ENCODE measurements around the gene TMEM140. TPM values are rescaled to one million over a fixed set of nuclear protein-coding genes. Genes with fewer than 3 reads are reported as not detected.
A peak's percentile ranks its signal among the peaks of the same experiment; 100 is the strongest.
"Not testable (repeated sequence)": the region's sequence is repeated elsewhere in the genome, so short reads cannot be mapped to it uniquely, and the experiment has no call there.

TMEM140 gene
- total and polyA plus RNA-seq, 4 donors: 16.1 to 35.2 (median 18.6) TPM

DNA sequence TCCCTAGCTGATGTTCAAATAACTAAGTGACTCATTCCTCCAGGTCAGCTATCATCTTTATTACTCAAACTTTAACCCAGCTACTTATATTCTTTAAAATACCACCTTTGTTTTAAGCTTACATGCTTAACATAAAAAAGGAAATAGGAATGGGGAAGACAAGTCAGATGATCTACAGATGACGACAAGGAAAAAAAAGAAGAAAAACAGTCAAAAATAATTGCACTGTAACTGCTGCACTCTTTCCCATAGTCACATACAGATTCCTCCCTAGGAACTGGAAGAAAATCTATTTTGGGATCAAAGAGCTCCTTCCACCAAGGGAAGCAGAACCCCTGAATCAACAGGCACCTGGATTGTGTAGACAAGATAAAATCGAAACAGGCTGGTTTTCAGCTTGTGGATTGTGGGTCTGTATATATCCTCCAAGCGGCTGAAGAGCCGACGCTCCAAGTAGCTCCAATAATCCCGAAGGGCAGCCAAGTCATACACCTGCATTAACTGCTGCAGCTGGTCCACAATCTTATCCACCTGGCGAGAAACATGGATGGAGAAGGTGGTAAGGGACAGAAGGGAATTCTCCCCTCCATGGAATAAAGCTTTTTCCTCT is 61.5 kb downstream of the TMEM140 start:
- DNase-seq (no peak), ATAC-seq (ENCODE audit: insufficient read depth, low FRiP score) (no peak)
- no peaks in the 10 kb centered on the region for H3K27me3 ChIP-seq (ENCODE audit: control insufficient read depth in 3 of 3, insufficient read depth in 3 of 3, low read length in 2 of 3)
- peaks cover 0 to 40% (median 32%) of the 10 kb centered on the region in 5 donors for H3K4me1 ChIP-seq (ENCODE audit: control insufficient read depth in 5 of 5, insufficient read depth in 5 of 5, low read length in 5 of 5)
- H3K9me3 ChIP-seq (ENCODE audit: control insufficient read depth in 4 of 4, insufficient read depth in 3 of 4, low read length in 3 of 4): no peaks in the 10 kb centered on the region
- TF ChIP-seq, protein P1, sequence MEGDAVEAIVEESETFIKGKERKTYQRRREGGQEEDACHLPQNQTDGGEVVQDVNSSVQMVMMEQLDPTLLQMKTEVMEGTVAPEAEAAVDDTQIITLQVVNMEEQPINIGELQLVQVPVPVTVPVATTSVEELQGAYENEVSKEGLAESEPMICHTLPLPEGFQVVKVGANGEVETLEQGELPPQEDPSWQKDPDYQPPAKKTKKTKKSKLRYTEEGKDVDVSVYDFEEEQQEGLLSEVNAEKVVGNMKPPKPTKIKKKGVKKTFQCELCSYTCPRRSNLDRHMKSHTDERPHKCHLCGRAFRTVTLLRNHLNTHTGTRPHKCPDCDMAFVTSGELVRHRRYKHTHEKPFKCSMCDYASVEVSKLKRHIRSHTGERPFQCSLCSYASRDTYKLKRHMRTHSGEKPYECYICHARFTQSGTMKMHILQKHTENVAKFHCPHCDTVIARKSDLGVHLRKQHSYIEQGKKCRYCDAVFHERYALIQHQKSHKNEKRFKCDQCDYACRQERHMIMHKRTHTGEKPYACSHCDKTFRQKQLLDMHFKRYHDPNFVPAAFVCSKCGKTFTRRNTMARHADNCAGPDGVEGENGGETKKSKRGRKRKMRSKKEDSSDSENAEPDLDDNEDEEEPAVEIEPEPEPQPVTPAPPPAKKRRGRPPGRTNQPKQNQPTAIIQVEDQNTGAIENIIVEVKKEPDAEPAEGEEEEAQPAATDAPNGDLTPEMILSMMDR (IDR thresholded peaks at IDR 0.05; ENCODE audit: control extremely low read depth, extremely low read depth): no peak
- peak overlapping the region in 1 of 2 donors; percentile 15 for H3K9ac ChIP-seq (ENCODE audit: insufficient read depth in 1 of 2, low read length in 2 of 2)
- peak overlapping the region in 1 of 2 donors; percentile 5 for H3K27ac ChIP-seq (ENCODE audit: low read depth in 1 of 2, low read length in 1 of 2)
- 77 to 81% methylated on average over 7 of the region's 7 CpGs for WGBS, 2 donors
- H3K36me3 ChIP-seq (ENCODE audit: control insufficient read depth in 4 of 4, insufficient read depth in 4 of 4, low read length in 4 of 4): peaks cover 2 to 17% (median 8%) of the 10 kb centered on the region in 4 donors
- no peak overlapping the region for H3K4me3 ChIP-seq

DNA sequence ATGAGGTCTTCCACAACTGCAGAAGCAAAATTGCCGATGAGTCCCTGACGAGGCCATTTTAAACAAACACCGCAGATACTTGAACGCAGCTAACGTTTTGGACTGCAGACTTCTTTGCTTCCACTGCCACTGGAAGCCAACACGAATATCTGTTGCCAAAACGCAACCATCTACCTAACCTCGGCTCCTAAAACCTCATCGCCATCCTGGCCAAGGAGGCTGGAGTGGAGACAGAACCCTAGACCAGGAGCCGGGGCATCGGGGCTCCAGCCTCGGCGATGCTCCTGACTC is 63.0 kb downstream of the TMEM140 start:
- peak in 2 of 3 donors; percentile 58 to 76 for DNase-seq

DNA sequence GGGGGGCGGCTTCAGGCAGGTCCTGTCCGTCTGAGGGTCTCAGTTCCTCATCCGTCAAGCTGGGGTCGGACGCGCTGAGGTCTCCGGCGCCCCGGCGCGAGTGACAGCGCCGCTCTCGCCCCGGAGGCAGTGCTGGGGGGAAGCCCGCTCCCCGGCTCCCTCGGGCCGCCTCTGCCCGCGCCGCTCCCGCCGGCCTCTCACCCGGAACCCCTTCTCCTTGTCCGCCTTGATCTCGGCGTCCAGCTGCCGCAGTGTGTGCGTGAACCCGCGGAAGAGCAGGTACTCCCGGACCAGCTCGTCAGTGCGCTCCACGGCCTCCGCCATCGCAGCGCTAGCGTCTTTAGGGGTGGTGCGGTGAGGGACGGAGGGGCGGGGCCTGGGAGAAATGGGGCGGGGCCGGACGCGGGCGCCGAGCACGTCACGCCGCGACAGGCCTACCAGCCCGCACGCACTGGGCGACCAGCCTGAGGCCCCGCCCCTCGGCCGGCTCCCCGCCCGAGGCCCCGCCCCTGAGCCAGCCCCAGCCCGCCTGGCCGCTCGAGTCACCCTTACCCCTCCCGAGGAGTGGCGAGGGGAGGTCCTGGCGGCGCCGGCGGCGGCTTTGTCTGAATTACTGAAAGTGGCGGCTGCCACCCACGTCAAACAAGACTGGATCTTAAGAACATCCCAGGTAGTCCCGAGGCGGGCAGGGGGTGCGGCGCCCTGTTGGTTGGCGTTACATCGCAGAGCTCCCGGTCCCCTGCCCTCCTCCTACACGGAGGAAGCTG is 63.5 kb downstream of the TMEM140 start, which contains the start of gene WDR91:
WDR91 (minus strand) TSS at position 348 of the 767 bp plus-strand sequence; CDS start at position 324, 24 bp downstream.
- WGBS, 2 donors: 0 to 1% methylated on average over 59 to 82 of the region's 82 CpGs
- Histone ChIP-seq H3K27ac (ENCODE audit: low read depth in 1 of 2, low read length in 1 of 2) (peak within 1 kb of the TSS; percentile 68 to 100), H3K36me3 (ENCODE audit: control insufficient read depth in 4 of 4, insufficient read depth in 4 of 4, low read length in 4 of 4) (peaks cover 0 to 13% (median 5%) of the 10 kb centered on the region in 4 donors), H3K9me3 (ENCODE audit: control insufficient read depth in 4 of 4, insufficient read depth in 3 of 4, low read length in 3 of 4) (no peaks in the 10 kb centered on the region), H3K4me3 (peak within 1 kb of the TSS; percentile 89), H3K27me3 (ENCODE audit: control insufficient read depth in 3 of 3, insufficient read depth in 3 of 3, low read length in 2 of 3) (no peaks in the 10 kb centered on the region), H3K4me1 (ENCODE audit: control insufficient read depth in 5 of 5, insufficient read depth in 5 of 5, low read length in 5 of 5) (peaks cover 0 to 31% (median 17%) of the 10 kb centered on the region in 5 donors), H3K9ac (ENCODE audit: insufficient read depth in 1 of 2, low read length in 2 of 2) (peak within 1 kb of the TSS; percentile 96 to 97)
- TF ChIP-seq, protein P1 (IDR thresholded peaks at IDR 0.05; ENCODE audit: control extremely low read depth, extremely low read depth): no peak
- ATAC-seq (ENCODE audit: insufficient read depth, low FRiP score) (peak; percentile 99), DNase-seq (peak; percentile 95 to 98 (median 97))

More for the DNA sequence above, 63.0 kb downstream of the TMEM140 start:
- 0 to 1% methylated on average over 13 of the region's 13 CpGs for WGBS, 2 donors
- peak overlapping the region; percentile 89 for H3K4me3 ChIP-seq
- TF ChIP-seq, protein P1 (IDR thresholded peaks at IDR 0.05; ENCODE audit: control extremely low read depth, extremely low read depth): no peak
- H3K27me3 ChIP-seq (ENCODE audit: control insufficient read depth in 3 of 3, insufficient read depth in 3 of 3, low read length in 2 of 3): no peaks in the 10 kb centered on the region
- H3K27ac ChIP-seq (ENCODE audit: low read depth in 1 of 2, low read length in 1 of 2): peak overlapping the region; percentile 68 to 100
- ATAC-seq (ENCODE audit: insufficient read depth, low FRiP score): no peak
- peaks cover 0 to 13% (median 5%) of the 10 kb centered on the region in 4 donors for H3K36me3 ChIP-seq (ENCODE audit: control insufficient read depth in 4 of 4, insufficient read depth in 4 of 4, low read length in 4 of 4)
- H3K9ac ChIP-seq (ENCODE audit: insufficient read depth in 1 of 2, low read length in 2 of 2): peak overlapping the region; percentile 96 to 97
- peaks cover 0 to 31% (median 22%) of the 10 kb centered on the region in 5 donors for H3K4me1 ChIP-seq (ENCODE audit: control insufficient read depth in 5 of 5, insufficient read depth in 5 of 5, low read length in 5 of 5)
- no peaks in the 10 kb centered on the region for H3K9me3 ChIP-seq (ENCODE audit: control insufficient read depth in 4 of 4, insufficient read depth in 3 of 4, low read length in 3 of 4)

DNA sequence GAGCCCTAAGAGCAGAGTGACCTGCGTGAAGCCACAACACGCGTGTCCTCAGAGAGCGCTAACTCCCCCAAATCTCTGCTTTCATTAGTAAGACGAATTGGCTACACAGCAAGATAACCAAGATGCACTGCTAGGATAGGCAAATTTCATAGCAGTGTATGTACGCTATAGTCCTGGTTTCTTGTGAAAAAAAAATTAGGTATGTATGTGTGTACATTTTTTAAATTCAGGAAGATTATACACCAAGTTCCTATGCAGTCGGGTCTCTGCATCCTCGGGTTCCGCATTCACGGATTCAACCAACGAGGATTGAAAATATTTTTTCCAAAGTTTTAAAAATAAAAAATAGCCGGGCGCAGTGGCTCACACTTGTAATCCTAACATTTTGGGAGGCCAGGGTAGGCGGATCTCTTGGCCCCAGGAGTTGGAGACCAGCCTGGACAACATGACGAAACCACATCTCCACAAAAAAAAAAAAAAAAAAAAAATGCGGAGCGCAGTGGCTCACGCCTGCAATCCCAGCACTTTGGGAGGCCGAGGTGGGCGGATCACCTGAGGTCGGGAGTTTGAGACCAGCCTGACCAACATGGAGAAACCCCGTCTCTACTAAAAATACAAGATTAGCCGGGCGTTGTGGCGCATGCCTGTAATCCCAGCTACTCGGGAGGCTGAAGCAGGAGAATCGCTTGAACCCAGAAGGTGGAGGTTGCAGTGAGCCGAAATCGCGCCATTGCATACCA is 64.2 kb downstream of the TMEM140 start:
- Histone ChIP-seq H3K4me3 (peak overlapping the region; percentile 54), H3K36me3 (ENCODE audit: control insufficient read depth in 4 of 4, insufficient read depth in 4 of 4, low read length in 4 of 4) (peaks cover 0 to 13% (median 4%) of the 10 kb centered on the region in 4 donors), H3K27ac (ENCODE audit: low read depth in 1 of 2, low read length in 1 of 2) (peak overlapping the region; percentile 65 to 88), H3K9ac (ENCODE audit: insufficient read depth in 1 of 2, low read length in 2 of 2) (peak overlapping the region; percentile 57 to 82), H3K4me1 (ENCODE audit: control insufficient read depth in 5 of 5, insufficient read depth in 5 of 5, low read length in 5 of 5) (peaks cover 0 to 30% (median 16%) of the 10 kb centered on the region in 5 donors)
- not testable (repeated sequence) for ATAC-seq (ENCODE audit: insufficient read depth, low FRiP score); H3K9me3 ChIP-seq (ENCODE audit: control insufficient read depth in 4 of 4, insufficient read depth in 3 of 4, low read length in 3 of 4); H3K27me3 ChIP-seq (ENCODE audit: control insufficient read depth in 3 of 3, insufficient read depth in 3 of 3, low read length in 2 of 3)
- WGBS, 2 donors: 53 to 58% methylated on average over 30 of the region's 30 CpGs
- peak in 2 of 3 donors; percentile 26 to 61 for DNase-seq

Measured in lung (tissue), 12 donors.